GM21515 (cell line): ENCODE data around the gene WEE1.
"Not testable (repeated sequence)": the region's sequence is repeated elsewhere in the genome, so short reads cannot be mapped to it uniquely, and the experiment has no call there.

ENCODE experiments used
- ATAC-seq: cut with Tn5 transposase; IDR thresholded peaks from one replicate; pipeline ENCODE4 v1.9.1; 2021; ENCODE audit not compliant: unreplicated experiment

The WEE1 gene

GRCh38 chr11:9594267-9595046 lies 21.0 kb downstream of the WEE1 start:
- ATAC-seq = no peak

GRCh38 chr11:9596926-9597464 lies 23.5 kb downstream of the WEE1 start:
- no peak for ATAC-seq

- no peak for ATAC-seq
Observed at GRCh38 chr11:9600166-9600565, 26.7 kb downstream of the WEE1 start.

- peak; percentile 38 for ATAC-seq
Observed at GRCh38 chr11:9600644-9601036, 27.2 kb downstream of the WEE1 start.

GRCh38 chr11:9601037-9601875 lies 27.8 kb downstream of the WEE1 start:
- ATAC-seq = peak; percentile 84

GRCh38 chr11:9601876-9602199 lies 28.4 kb downstream of the WEE1 start:
- no peak for ATAC-seq

- not testable (repeated sequence) for ATAC-seq
Observed at GRCh38 chr11:9603214-9603613, 29.7 kb downstream of the WEE1 start.

- ATAC-seq = no peak
Observed at GRCh38 chr11:9604134-9604533, 30.7 kb downstream of the WEE1 start.

- ATAC-seq = no peak
Observed at GRCh38 chr11:9605742-9606141, 32.3 kb downstream of the WEE1 start.

- no peak for ATAC-seq
Observed at GRCh38 chr11:9606809-9607510, 33.5 kb downstream of the WEE1 start.

GRCh38 chr11:9607511-9607899 lies 34.0 kb downstream of the WEE1 start:
- ATAC-seq = no peak

GRCh38 chr11:9609002-9609759 lies 35.7 kb downstream of the WEE1 start:
- no peak for ATAC-seq

- ATAC-seq = no peak
Observed at GRCh38 chr11:9609841-9610240, 36.4 kb downstream of the WEE1 start.

- peak; percentile 41 for ATAC-seq
Observed at GRCh38 chr11:9613118-9613829, 39.8 kb downstream of the WEE1 start.

- peak; percentile 70 for ATAC-seq
Observed at GRCh38 chr11:9613830-9614762, 40.6 kb downstream of the WEE1 start.

- ATAC-seq = peak; percentile 50
Observed at GRCh38 chr11:9615031-9615451, 41.6 kb downstream of the WEE1 start.

GRCh38 chr11:9616042-9616675 lies 42.7 kb downstream of the WEE1 start:
- no peak for ATAC-seq

GRCh38 chr11:9616858-9617257 lies 43.4 kb downstream of the WEE1 start:
- ATAC-seq = no peak

GRCh38 chr11:9617940-9618339 lies 44.5 kb downstream of the WEE1 start:
- no peak for ATAC-seq
